Measurements from ENCODE around the gene IMPA2. TPM values are rescaled to one million over a fixed set of nuclear protein-coding genes. Genes with fewer than 3 reads are reported as not detected.

IMPA2 gene
- total RNA-seq, 1 donor from 2014 or later = 54.2 TPM

DNA sequence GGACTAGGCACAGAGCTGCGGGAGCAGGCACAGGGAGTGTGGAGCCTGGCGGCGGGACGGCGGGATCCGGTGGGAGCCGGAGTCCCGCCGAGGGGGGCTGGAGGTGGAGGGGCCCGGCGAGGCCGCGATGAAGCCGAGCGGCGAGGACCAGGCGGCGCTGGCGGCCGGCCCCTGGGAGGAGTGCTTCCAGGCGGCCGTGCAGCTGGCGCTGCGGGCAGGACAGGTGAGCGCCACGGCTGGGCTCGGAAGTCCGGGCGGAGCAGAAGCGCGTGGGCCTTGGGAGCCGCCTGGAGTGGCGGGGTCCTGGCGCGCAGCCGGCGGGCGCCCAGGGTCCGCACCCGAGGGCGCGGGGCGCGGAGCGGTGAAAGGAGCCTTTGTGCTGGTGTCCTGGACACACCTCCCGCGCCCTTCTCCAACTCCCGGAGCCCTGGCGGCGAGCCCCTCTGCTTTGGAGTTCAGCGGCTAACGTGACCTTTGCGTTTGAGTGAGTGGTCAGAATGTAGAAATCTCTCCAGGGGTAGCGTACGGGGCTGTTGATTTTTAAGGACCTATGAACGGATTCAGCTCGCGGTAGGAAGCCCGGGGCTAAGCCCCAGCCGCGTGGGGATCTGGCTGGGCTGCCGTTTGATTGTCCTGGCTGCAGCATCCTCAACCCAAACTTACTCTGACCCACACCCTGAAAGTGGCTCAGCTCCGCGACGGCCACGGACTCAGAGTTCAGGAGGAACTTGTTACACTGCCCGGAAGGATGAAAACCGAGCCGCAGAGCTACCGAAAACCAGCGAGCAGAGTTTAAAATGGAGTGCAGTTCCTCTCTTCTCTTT is 448 bp downstream of the IMPA2 start:
- ATAC-seq (peak; percentile 29 to 45), DNase-seq (peak; percentile 75)
- no peaks in the 10 kb centered on the region for H3K27me3 ChIP-seq (ENCODE audit: low read depth)

DNA sequence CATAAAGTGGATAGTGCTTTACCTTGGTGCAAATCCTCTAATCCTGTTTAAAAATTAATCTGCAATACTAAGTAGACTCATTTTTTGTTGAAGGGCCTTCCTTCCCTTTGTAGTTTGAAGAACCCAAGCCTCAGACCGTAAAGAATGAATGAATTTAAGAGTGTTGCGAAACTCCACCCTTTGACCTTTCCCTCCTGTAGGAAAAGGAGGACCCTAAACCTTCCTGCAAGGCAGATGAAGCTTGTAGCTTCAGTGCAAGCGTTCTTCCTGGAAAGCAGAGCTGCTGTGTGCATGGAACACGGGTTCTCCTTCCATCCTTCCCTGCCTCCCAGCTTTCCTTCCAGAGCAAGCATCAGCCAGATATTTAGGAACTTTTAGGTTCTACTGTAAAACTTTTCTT is 1.7 kb downstream of the IMPA2 start:
- H3K4me1 ChIP-seq = peaks cover 49% of the 10 kb centered on the region
- H3K36me3 ChIP-seq = no peaks in the 10 kb centered on the region
- intact Hi-C loops (cut with DNase I) = no loop called here
- no peaks in the 10 kb centered on the region for H3K9me3 ChIP-seq
- H3K27ac ChIP-seq = peak overlapping the region; percentile 99
- DNase-seq (no peak), ATAC-seq (no peak)
- no peaks in the 10 kb centered on the region for H3K27me3 ChIP-seq (ENCODE audit: low read depth)
- TF ChIP-seq, protein P1, sequence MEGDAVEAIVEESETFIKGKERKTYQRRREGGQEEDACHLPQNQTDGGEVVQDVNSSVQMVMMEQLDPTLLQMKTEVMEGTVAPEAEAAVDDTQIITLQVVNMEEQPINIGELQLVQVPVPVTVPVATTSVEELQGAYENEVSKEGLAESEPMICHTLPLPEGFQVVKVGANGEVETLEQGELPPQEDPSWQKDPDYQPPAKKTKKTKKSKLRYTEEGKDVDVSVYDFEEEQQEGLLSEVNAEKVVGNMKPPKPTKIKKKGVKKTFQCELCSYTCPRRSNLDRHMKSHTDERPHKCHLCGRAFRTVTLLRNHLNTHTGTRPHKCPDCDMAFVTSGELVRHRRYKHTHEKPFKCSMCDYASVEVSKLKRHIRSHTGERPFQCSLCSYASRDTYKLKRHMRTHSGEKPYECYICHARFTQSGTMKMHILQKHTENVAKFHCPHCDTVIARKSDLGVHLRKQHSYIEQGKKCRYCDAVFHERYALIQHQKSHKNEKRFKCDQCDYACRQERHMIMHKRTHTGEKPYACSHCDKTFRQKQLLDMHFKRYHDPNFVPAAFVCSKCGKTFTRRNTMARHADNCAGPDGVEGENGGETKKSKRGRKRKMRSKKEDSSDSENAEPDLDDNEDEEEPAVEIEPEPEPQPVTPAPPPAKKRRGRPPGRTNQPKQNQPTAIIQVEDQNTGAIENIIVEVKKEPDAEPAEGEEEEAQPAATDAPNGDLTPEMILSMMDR (IDR thresholded peaks at IDR 0.05) = no peak
- H3K4me3 ChIP-seq = peak overlapping the region; percentile 83

More for the DNA sequence above, 448 bp downstream of the IMPA2 start:
- H3K9me3 ChIP-seq = no peaks in the 10 kb centered on the region
- peaks cover 49% of the 10 kb centered on the region for H3K4me1 ChIP-seq
- H3K27ac ChIP-seq = peak overlapping the region; percentile 99
- H3K36me3 ChIP-seq = no peaks in the 10 kb centered on the region
- intact Hi-C loops (cut with DNase I) = no loop called here
- TF ChIP-seq, protein P1 (IDR thresholded peaks at IDR 0.05) = no peak
- H3K4me3 ChIP-seq = peak overlapping the region; percentile 83

DNA sequence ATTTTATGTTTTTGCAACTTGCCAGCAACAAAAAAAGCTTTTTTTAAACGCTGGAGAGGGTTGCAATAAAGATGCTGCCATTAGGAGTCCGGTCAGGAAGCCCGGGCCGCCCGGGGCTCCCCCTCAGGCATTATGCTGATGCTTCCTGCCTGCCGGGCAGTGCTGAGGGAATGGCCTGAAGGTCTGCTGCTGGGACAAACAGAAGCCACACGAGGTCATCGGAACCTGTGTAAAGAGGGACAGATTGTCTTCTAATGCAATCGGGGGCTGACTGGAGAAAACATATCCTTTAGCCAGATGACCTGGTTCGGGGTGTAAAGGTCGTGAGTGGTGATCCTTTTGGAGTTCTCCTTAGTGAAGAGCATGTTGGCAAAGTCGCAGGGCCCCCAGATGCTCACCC is 2.3 kb downstream of the IMPA2 start:
- H3K4me3 ChIP-seq = peak overlapping the region; percentile 83
- peaks cover 49% of the 10 kb centered on the region for H3K4me1 ChIP-seq

DNA sequence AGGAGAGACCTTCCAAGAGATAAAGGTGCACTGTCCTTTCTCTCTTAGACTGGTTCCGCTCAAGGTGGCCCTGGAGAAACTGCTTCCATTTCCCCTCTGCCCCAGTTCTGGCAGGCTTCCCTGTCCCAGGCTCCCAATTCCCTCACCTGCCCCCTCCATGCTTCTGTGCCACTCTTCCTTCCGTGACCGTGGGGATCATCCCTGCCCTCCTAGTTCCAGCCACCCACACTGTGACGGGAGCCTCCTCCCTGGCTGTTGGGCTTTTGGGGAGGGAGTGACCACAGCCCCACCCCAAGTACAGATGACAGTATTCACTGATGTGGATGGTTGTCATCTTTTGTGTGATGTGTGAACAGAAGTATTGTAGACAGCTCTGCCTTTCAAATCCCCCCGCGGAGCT is 2.8 kb downstream of the IMPA2 start:
- peaks cover 52% of the 10 kb centered on the region for H3K4me1 ChIP-seq
- H3K4me3 ChIP-seq = peak overlapping the region; percentile 83
- H3K27me3 ChIP-seq (ENCODE audit: low read depth) = no peaks in the 10 kb centered on the region
- ATAC-seq (no peak), DNase-seq (no peak)
- no peaks in the 10 kb centered on the region for H3K36me3 ChIP-seq
- intact Hi-C loops (cut with DNase I) = no loop called here
- TF ChIP-seq, protein P1 (IDR thresholded peaks at IDR 0.05) = no peak
- no peaks in the 10 kb centered on the region for H3K9me3 ChIP-seq
- H3K27ac ChIP-seq = peak overlapping the region; percentile 6

More for the DNA sequence above, 2.3 kb downstream of the IMPA2 start:
- ATAC-seq = no peak
- TF ChIP-seq, protein P1 (IDR thresholded peaks at IDR 0.05) = no peak
- H3K27me3 ChIP-seq (ENCODE audit: low read depth) = no peaks in the 10 kb centered on the region
- DNase-seq = no peak
- no peaks in the 10 kb centered on the region for H3K9me3 ChIP-seq
- intact Hi-C loops (cut with DNase I) = no loop called here
- H3K36me3 ChIP-seq = no peaks in the 10 kb centered on the region
- no peak overlapping the region for H3K27ac ChIP-seq

DNA sequence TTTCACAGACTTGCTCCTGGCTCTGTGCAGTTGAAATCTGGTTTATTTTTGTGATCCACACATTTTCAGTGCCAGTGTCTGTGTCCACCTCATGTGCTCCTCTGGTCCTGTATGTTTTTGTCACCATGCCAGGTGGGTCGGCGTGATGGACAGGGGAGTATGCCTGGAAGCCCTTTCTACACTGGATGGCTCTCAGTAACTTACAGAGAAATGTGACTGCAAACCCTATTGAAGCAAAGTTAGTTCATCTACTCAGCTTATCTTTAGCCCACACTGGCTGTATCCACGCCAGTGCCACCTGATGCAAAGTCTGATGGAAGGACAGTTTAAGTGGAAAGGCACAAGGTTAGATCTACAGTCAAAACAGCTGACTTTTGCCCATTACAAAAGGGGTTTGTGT is 4.3 kb downstream of the IMPA2 start:
- Histone ChIP-seq H3K9me3 (no peaks in the 10 kb centered on the region), H3K4me1 (peaks cover 40% of the 10 kb centered on the region), H3K4me3 (no peak overlapping the region), H3K27me3 (ENCODE audit: low read depth) (no peaks in the 10 kb centered on the region), H3K36me3 (no peaks in the 10 kb centered on the region), H3K27ac (no peak overlapping the region)
- intact Hi-C loops (cut with DNase I) = no loop called here
- ATAC-seq (no peak), DNase-seq (no peak)
- TF ChIP-seq, protein P1 (IDR thresholded peaks at IDR 0.05) = no peak
